Measurements from ENCODE around the gene TNFRSF6B. TPM values are rescaled to one million over a fixed set of nuclear protein-coding genes. Genes with fewer than 3 reads are reported as not detected.
A peak's percentile ranks its signal among the peaks of the same experiment; 100 is the strongest.

The TNFRSF6B gene
- total RNA-seq, 2 experiments from 2014 or later: not detected

- peaks cover 4% of the 10 kb centered on the region for H3K36me3 Mint-ChIP-seq
- DNase-seq (no peak), ATAC-seq (ENCODE audit: low read depth) (no peak)
- peak overlapping the region; percentile 54 for H3K27ac Mint-ChIP-seq
- H3K4me1 Mint-ChIP-seq: peaks cover 12% of the 10 kb centered on the region
- no peak overlapping the region for H3K4me3 Mint-ChIP-seq
- POLR2A ChIA-PET: interaction anchor here (1.2 to 1.4 kb wide), 2 partner anchors 10 to 38 kb away, joined by 3 to 4 read pairs; partner anchors contain the start of genes ARFRP1, LIME1 and ZGPAT
- H3K9me3 Mint-ChIP-seq: no peaks in the 10 kb centered on the region
- H3K27me3 Mint-ChIP-seq: no peaks in the 10 kb centered on the region
Measured at GRCh38 chr20:63745961-63746731, 49.7 kb downstream of the TNFRSF6B start.

GRCh38 chr20:63746751-63747315 is 50.4 kb downstream of the TNFRSF6B start:
- POLR2A ChIA-PET: no interaction called here

GRCh38 chr20:63747622-63748069 is 51.2 kb downstream of the TNFRSF6B start:
- H3K27ac Mint-ChIP-seq: no peak overlapping the region

More at GRCh38 chr20:63746751-63747315, 50.4 kb downstream of the TNFRSF6B start:
- DNase-seq: no peak
- ATAC-seq (ENCODE audit: low read depth): no peak
- Mint-ChIP-seq H3K4me1 (peaks cover 14% of the 10 kb centered on the region), H3K27ac (no peak overlapping the region), H3K4me3 (no peak overlapping the region), H3K9me3 (no peaks in the 10 kb centered on the region), H3K36me3 (peaks cover 4% of the 10 kb centered on the region), H3K27me3 (no peaks in the 10 kb centered on the region)

More at GRCh38 chr20:63747622-63748069, 51.2 kb downstream of the TNFRSF6B start:
- Mint-ChIP-seq H3K4me1 (peaks cover 14% of the 10 kb centered on the region), H3K4me3 (no peak overlapping the region), H3K36me3 (peaks cover 4% of the 10 kb centered on the region), H3K9me3 (no peaks in the 10 kb centered on the region), H3K27me3 (no peaks in the 10 kb centered on the region)
- DNase-seq: no peak
- POLR2A ChIA-PET: no interaction called here
- ATAC-seq (ENCODE audit: low read depth): no peak

Other genes with a start within 250 kb of the TNFRSF6B start
- gene KCNQ2, start 224.0 kb upstream of the TNFRSF6B start, total RNA-seq: under 1 TPM; 0.19 to 0.37 TPM
- under 1 TPM in 1 of 2 experiments, not detected in 1; 0.26 TPM for gene EEF1A2, start 197.6 kb upstream of the TNFRSF6B start, total RNA-seq
- 100 to 1,000 TPM; 242 to 248 TPM for gene PPDPF, start 175.9 kb upstream of the TNFRSF6B start, total RNA-seq
- under 1 TPM; 0.11 to 0.31 TPM for gene PTK6, start 159.3 kb upstream of the TNFRSF6B start, total RNA-seq
- gene SRMS, start 148.9 kb upstream of the TNFRSF6B start, total RNA-seq: not detected
- gene FNDC11, start 142.5 kb upstream of the TNFRSF6B start, total RNA-seq: under 1 TPM; 0.48 to 0.55 TPM
- 100 to 1,000 TPM; 118 to 128 TPM for gene HELZ2, start 122.4 kb upstream of the TNFRSF6B start, total RNA-seq
- 10 to 100 TPM; 20.5 to 21.6 TPM for gene GMEB2, start 69.6 kb upstream of the TNFRSF6B start, total RNA-seq
- 10 to 100 TPM; 42.1 to 45.6 TPM for gene STMN3, start 43.2 kb upstream of the TNFRSF6B start, total RNA-seq
- 10 to 100 TPM; 41.3 to 41.5 TPM for gene RTEL1, start 38.3 kb upstream of the TNFRSF6B start, total RNA-seq
- 10 to 100 TPM; 68.8 to 73.1 TPM for gene ARFRP1, start 11.3 kb downstream of the TNFRSF6B start, total RNA-seq
- 10 to 100 TPM; 43.0 to 44.5 TPM for gene ZGPAT, start 11.4 kb downstream of the TNFRSF6B start, total RNA-seq
- gene LIME1, start 40.0 kb downstream of the TNFRSF6B start, total RNA-seq: 100 to 1,000 TPM; 144 to 159 TPM
- 100 to 1,000 TPM; 128 to 134 TPM for gene SLC2A4RG, start 43.1 kb downstream of the TNFRSF6B start, total RNA-seq
- under 1 TPM; 0.11 to 0.25 TPM for gene ZBTB46, start 134.6 kb downstream of the TNFRSF6B start, total RNA-seq
- not detected for gene ABHD16B, start 164.8 kb downstream of the TNFRSF6B start, total RNA-seq
- gene TPD52L2, start 168.6 kb downstream of the TNFRSF6B start, total RNA-seq: 10 to 100 TPM; 37.9 to 39.5 TPM
- 10 to 100 TPM; 48.3 to 49.2 TPM for gene DNAJC5, start 198.5 kb downstream of the TNFRSF6B start, total RNA-seq

Data from activated naive CD8-positive, alpha-beta T cell treated with anti-CD3 and anti-CD28 coated beads, Interleukin-2, amount 10 ng/mL, durations not matched to agents 7 days and 5 days (primary cell).